ENCODE data around the gene SLC25A10.

SLC25A10 gene

DNA sequence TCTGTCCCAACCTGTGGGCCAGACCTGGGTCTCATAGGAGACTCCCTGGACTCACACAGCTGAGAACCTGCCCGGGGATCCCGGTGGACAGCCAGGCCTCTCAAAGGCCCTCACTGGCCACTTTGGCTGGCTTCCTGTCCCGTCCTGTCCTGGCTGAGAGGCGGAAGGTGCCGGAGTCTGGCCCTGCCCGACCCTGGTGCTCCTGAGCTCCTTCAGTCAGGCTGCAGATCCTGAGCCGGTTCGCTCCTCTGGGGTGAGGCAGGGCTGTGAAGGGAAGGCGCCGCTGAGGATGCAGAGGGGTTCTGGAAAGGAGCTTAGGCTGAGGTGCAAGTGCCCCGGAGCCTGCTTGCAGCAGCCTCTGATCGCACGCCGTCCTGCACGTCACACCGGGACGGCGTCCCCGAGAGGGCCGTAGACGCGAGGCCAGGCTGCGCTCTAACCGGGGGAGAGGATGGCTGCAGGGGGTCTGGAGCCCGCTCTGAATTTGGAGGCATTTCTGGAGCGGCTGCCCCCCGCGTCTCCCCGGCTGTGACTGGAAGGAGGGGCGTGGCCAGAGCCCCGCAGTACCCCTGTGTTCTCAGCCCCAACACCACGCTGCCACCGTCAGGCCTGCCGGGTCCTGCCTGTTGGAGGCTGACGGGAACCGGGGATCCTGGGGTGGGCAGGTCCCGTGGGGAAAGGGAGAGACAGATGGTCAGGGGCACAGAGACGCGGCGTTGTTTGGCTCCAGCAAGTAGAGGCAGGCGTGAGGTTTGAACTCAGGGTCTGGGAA lies 24.1 kb upstream of the SLC25A10 start:
- no peak for DNase-seq

DNA sequence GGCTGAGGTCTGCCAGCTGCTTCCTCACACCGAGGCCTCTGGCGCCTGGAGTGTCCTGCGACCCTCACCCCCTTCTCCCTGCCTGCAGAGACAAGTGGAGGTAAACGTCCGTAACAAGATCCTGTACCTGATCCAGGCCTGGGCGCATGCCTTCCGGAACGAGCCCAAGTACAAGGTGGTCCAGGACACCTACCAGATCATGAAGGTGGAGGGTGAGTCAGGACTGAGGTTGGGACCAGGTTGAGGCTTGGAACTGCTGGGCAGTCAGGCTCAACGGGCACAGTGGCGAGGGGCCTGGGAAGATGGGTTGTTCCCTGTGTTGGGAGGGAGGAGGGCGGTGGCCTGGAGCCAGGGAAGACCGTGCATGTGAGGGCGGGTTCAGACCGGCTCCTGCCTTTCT lies 23.5 kb upstream of the SLC25A10 start:
- no peak for DNase-seq

DNA sequence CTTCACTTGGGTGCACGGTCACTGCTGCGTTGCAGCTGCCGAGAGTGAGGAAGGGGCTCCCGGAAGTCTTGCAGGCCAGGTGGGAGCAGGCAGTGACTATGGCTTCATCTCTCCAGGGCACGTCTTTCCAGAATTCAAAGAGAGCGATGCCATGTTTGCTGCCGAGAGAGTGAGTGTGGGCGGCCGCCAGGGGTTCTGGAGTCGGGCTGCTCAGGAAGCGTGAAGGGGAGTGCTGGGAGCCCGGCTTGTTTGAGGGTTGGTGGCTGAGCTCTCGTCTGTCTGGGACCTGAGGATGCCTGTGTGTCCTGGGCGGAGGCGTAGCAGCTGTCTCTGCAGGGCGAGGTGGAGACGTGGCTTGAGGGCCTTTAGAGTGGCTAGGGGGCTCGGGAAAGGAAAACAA lies 22.0 kb upstream of the SLC25A10 start:
- DNase-seq, result no peak

DNA sequence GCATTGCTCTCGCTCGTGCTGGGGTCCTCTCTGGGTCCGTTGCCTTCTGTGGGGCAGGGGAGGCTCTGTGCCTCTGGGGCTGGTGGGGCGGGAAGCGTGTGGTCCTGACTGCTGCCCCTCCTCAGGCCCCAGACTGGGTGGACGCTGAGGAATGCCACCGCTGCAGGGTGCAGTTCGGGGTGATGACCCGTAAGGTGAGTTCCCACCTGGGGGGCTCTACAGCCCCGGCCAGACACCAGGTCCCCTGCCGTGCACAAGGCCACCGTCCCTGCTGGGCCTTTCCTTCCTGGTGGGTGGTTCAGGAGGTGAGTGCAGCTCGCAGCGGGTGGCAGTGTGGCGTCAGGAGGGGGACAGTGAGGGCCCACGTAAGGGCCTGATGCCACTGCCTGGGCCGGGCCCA lies 21.5 kb upstream of the SLC25A10 start:
- DNase-seq, result no peak

DNA sequence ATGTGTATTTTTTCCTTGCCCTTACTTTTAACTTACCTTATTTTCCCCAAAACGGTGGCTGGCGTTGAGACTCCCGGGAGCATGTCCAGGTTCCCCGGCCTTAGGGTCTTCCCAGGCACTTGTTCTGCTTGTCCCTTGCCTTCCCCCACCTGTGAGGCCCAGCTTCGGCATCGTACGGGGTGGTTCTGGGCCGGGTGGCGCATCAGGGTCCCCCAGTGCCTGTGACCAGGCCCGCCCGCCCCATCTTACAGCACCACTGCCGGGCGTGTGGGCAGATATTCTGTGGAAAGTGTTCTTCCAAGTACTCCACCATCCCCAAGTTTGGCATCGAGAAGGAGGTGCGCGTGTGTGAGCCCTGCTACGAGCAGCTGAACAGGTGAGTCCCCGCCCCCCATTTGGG lies 20.9 kb upstream of the SLC25A10 start:
- no peak for DNase-seq

- DNase-seq, result no peak
Observed at GRCh38 chr17:81691608-81692007, 20.5 kb upstream of the SLC25A10 start.

DNA sequence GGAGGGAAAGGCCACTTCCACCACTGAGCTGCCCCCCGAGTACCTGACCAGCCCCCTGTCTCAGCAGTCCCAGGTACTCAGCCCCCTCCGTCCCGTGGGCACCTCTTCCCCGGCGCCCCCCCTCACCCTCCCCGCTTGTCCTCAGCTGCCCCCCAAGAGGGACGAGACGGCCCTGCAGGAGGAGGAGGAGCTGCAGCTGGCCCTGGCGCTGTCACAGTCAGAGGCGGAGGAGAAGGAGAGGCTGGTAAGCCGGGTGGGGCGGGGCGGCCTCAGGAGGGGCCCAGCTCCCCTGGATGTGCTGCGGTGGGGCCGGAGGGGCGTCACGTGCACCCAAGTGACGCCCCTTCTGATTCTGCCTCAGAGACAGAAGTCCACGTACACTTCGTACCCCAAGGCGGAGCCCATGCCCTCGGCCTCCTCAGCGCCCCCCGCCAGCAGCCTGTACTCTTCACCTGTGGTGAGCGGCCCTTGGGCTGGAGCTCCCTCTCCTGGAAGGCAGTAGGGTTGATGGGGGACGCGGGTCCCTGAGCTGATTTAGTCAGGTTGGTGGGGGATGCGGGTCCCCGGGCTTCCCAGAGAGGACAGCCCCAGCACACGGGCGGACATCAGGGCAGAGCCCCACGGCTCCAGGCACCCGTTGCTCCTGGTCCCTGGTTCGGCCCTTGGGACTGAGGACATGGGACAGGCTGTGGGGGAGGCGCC lies 18.4 kb upstream of the SLC25A10 start:
- no peak for DNase-seq

DNA sequence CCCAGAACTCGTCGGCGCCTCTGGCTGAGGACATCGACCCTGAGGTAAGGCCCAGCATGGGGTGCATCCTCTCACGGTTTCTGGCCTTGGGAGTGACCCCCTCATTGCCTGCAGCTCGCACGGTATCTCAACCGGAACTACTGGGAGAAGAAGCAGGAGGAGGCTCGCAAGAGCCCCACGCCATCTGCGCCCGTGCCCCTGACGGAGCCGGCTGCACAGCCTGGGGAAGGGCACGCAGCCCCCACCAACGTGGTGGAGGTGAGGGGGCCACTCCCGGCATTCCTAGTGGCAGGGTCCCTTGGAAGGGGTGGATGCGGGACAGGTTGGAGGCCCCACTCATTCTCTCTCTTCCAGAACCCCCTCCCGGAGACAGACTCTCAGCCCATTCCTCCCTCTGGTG lies 17.3 kb upstream of the SLC25A10 start:
- no peak for DNase-seq

- DNase-seq, result no peak
Observed at GRCh38 chr17:81695211-81695610, 16.9 kb upstream of the SLC25A10 start.

- no peak for DNase-seq
Observed at GRCh38 chr17:81695801-81696200, 16.3 kb upstream of the SLC25A10 start.

DNA sequence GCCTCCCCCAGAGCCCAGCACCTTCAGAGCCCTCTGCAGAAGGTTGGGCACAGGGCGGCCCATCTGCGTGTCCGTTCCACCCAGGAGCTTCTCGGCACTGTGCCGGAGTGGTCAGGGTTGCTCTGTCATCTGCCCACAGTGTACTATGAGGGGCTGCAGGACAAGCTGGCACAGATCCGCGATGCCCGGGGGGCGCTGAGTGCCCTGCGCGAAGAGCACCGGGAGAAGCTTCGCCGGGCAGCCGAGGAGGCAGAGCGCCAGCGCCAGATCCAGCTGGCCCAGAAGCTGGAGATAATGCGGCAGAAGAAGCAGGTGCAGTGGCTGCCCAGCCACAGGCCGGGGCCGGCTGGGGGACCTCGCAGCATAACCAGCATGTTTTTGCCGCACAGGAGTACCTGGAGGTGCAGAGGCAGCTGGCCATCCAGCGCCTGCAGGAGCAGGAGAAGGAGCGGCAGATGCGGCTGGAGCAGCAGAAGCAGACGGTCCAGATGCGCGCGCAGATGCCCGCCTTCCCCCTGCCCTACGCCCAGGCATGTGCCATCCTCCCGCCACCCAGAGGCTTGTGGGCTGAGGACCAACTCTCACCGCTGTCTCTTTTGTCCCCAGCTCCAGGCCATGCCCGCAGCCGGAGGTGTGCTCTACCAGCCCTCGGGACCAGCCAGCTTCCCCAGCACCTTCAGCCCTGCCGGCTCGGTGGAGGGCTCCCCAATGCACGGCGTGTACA lies 15.7 kb upstream of the SLC25A10 start:
- no peak for DNase-seq

DNA sequence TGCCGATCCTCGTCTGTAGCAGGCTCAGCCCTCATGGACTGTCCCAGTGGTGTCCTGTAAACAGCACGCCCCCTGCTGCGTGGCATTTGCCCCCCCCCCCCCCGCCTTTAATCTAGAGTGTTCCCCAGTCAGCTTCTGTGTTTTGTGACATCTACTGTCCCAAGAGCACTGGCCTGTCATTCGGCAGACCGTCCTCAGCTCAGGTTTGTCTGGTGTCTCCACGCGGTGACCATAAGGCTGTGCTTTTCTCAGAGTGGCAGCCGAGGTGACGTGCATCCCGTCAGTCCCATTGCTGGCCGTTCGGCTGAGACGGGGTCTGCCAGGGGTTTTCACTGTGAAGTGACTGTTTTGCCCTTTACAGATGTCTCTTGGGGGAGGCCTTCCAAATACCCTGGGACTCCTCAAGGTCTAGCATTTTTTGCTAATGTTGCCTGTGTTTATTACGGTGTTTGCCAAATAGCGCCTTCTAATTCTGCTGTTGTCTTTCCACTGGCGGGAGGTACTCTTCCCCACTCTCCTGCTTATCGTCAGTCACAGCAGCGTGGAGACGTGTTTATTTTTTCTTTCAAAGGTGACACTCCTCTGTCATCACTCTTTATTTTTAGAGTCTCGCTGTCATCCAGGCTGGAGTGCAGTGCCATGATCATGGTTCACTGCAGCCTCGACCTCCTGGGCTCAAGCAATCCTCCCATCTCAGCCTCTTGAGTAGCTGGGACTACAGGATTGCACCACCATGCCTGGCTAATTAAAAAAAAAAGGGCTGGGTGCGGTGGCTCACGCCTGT lies 14.6 kb upstream of the SLC25A10 start:
- DNase-seq, result no peak

DNA sequence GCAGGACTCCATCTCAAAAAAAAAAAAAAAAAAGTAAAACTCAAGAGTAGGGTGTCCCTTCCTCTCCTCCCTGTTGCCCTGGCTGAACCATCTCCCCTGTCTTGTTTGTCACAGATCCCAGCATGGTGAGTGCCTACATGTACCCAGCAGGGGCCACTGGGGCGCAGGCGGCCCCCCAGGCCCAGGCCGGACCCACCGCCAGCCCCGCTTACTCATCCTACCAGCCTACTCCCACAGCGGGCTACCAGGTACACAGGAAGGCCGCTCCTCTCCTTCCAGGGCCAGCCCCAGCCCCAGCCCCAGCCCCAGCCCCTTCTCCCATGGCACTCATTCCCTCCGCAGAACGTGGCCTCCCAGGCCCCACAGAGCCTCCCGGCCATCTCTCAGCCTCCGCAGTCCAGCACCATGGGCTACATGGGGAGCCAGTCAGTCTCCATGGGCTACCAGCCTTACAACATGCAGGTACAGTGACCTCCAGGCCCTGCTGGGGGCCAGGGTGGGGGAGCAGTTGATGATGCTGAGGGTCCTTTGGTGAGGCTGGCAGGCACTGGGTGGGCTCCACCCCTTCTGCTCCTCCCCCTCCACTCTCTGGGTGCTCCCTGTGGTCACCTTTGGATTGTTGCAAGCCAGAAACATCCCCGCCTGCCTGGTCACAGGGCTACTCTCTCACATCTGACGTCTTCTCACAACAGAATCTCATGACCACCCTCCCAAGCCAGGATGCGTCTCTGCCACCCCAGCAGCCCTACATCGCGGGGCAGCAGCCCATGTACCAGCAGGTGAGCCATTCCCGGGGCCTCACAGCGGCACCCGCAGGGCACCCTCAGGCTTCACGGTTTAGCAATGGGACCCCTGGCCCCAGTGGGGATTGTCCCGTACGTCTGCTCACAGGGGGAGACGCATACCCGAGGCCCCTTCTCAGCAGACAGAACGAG lies 11.5 kb upstream of the SLC25A10 start:
- DNase-seq, result no peak

GRCh38 chr17:81701288-81702071 lies 10.6 kb upstream of the SLC25A10 start:
- no peak for DNase-seq

- peak; percentile 96 for DNase-seq
Observed at GRCh38 chr17:81702934-81703746, 8.9 kb upstream of the SLC25A10 start, which contains the start of gene MRPL12. Gene MRPL12, plus strand, starts transcription at chr17:81703367. Its CDS starts 135 bp downstream, at chr17:81703502.

DNA sequence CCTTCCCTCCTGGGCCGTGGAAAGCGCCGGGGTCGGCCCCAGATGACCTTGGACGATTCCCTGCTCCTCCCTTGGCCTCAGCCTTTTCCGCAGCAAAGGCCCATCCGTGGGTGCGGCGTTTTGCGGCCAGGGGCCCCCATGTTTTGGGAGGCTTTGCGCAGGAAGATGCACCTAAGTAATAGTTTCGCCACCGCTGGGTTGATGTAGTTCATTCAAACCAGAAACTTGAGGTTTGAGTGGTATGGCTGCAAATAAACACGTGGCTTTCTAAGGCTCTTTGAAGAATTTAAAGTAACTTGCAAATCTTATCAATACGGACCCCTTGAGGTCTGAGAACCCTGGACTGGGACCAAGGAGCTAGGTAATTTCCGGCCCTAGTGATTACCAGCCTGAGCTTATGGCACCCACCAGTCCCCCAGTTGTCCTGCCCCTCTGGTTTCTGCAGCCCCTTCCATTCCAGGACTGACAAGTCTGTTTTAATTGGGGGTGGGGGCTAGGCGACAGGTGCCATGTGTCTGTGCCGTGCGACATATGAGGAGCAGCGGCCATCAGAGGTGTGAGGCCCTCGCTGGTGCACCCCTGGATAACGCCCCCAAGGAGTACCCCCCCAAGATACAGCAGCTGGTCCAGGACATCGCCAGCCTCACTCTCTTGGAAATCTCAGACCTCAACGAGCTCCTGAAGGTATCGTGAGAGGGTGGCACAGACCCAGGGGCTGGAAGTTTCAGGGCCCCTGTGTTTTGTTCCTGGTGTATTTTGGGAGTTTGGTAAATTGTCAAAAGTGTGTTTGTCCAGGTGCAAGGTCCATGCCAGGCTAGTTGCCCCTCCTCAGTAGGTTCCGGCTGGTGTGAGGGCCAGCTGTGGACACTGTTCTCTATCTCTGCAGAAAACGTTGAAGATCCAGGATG lies 8.1 kb upstream of the SLC25A10 start:
- no peak for DNase-seq

- no peak for DNase-seq
Observed at GRCh38 chr17:81705518-81706231, 6.4 kb upstream of the SLC25A10 start.

DNA sequence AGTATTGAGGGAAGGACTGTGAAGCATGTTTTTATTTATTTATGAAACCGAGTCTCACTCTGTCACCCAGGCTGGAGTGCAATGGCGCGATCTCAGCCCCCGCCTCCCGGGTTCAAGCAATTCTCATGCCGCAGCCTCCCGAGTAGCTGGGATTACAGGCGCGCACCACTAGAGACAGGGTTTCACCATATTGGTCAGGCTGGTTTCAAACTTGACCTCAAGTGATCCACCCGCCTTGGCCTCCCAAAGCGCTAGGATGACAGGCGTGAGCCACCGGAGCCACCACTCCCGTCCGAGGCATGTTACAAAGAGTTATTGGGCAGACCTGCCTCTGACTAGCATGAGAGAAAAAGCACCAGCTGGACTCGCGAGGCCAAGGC lies 5.9 kb upstream of the SLC25A10 start:
- no peak for DNase-seq
